ENCODE results near the gene OR52I1.

The OR52I1 gene

GRCh38 chr11:4607096-4607495, 13.3 kb downstream of the OR52I1 start:
- ChIA-PET POLR2A (interaction anchor here (1.2 to 2.3 kb wide), 4 partner anchors 8 to 431 kb away, joined by 3 to 9 read pairs (median 7); no protein-coding TSS in a partner anchor), CTCF (no interaction called here)
- TF ChIP-seq NFRKB (IDR thresholded peaks at IDR 0.05), result no peak
- no peak for TF ChIP-seq CTBP1 (IDR thresholded peaks at IDR 0.05; ENCODE audit: borderline replicate concordance)
- no peak for TF ChIP-seq FOXK2 (IDR thresholded peaks at IDR 0.05)
- TF ChIP-seq TARDBP (IDR thresholded peaks at IDR 0.05), result no peak
- no peak for DNase-seq (ENCODE audit: extremely low spot score)

- ChIA-PET CTCF (no interaction called here), POLR2A (interaction anchor here (0.9 to 2.3 kb wide), 5 partner anchors 8 to 432 kb away, joined by 3 to 9 read pairs (median 6); no protein-coding TSS in a partner anchor)
- TF ChIP-seq CTBP1 (IDR thresholded peaks at IDR 0.05; ENCODE audit: borderline replicate concordance), result no peak
- TF ChIP-seq LEF1 (IDR thresholded peaks at IDR 0.05; ENCODE audit: borderline replicate concordance), result no peak
- TF ChIP-seq ARNT (IDR thresholded peaks at IDR 0.05), result no peak
- TF ChIP-seq ELF4 (IDR thresholded peaks at IDR 0.05), result peak; percentile 27; the same call in 1 of the 2 replicates
- no peak for TF ChIP-seq SUZ12 (IDR thresholded peaks at IDR 0.05)
- TF ChIP-seq PKNOX1 (IDR thresholded peaks at IDR 0.05), result peak; percentile 36; the same call in 1 of the 2 replicates
- TF ChIP-seq FOXM1 (IDR thresholded peaks at IDR 0.05; ENCODE audit: borderline replicate concordance), result no peak
- TF ChIP-seq BHLHE40 (IDR thresholded peaks at IDR 0.05; ENCODE audit: borderline replicate concordance), result no peak
- TF ChIP-seq L3MBTL2 (conservative IDR thresholded peaks at IDR 0.05), result 0 out of 2 replicates have a peak, but pooled peaks have one; percentile 46
- no peak for TF ChIP-seq ZNF384 (IDR thresholded peaks at IDR 0.05)
- TF ChIP-seq NFRKB (IDR thresholded peaks at IDR 0.05), result no peak
- TF ChIP-seq SP1 (IDR thresholded peaks at IDR 0.05), result no peak
- TF ChIP-seq HDGF (IDR thresholded peaks at IDR 0.05; ENCODE audit: borderline replicate concordance), result no peak
- TF ChIP-seq FOXK2 (IDR thresholded peaks at IDR 0.05), result no peak
- TF ChIP-seq FOXA1 (IDR thresholded peaks at IDR 0.05), result no peak
- TF ChIP-seq TARDBP (IDR thresholded peaks at IDR 0.05), result no peak
- peak; percentile 94 for DNase-seq (ENCODE audit: extremely low spot score)
Observed at GRCh38 chr11:4607781-4608666, 14.2 kb downstream of the OR52I1 start, which contains the start of gene TRIM68. Gene TRIM68, minus strand, starts transcription at chr11:4608231. Its CDS starts 2,727 bp downstream, at chr11:4605504.

GRCh38 chr11:4610258-4610935, 16.6 kb downstream of the OR52I1 start:
- ChIA-PET CTCF (no interaction called here), POLR2A (no interaction called here)

GRCh38 chr11:4611986-4612385, 18.1 kb downstream of the OR52I1 start:
- no peak for DNase-seq (ENCODE audit: extremely low spot score)
- CTCF ChIA-PET, result interaction anchor here (0.9 kb wide), 1 partner anchor 25 kb away, joined by 4 read pairs; the partner anchor contains the start of gene OR51D1

More at GRCh38 chr11:4610258-4610935, 16.6 kb downstream of the OR52I1 start:
- DNase-seq (ENCODE audit: extremely low spot score), result no peak
- no peak for TF ChIP-seq L3MBTL2 (conservative IDR thresholded peaks at IDR 0.05)
- no peak for TF ChIP-seq ARNT (IDR thresholded peaks at IDR 0.05)
- no peak for TF ChIP-seq ZNF384 (IDR thresholded peaks at IDR 0.05)
- TF ChIP-seq LEF1 (IDR thresholded peaks at IDR 0.05; ENCODE audit: borderline replicate concordance), result no peak
- no peak for TF ChIP-seq FOXM1 (IDR thresholded peaks at IDR 0.05; ENCODE audit: borderline replicate concordance)
- no peak for TF ChIP-seq BHLHE40 (IDR thresholded peaks at IDR 0.05; ENCODE audit: borderline replicate concordance)
- no peak for TF ChIP-seq FOXK2 (IDR thresholded peaks at IDR 0.05)
- TF ChIP-seq TARDBP (IDR thresholded peaks at IDR 0.05), result no peak

GRCh38 chr11:4615856-4616444, 22.1 kb downstream of the OR52I1 start:
- ChIA-PET CTCF (no interaction called here), POLR2A (interaction anchor here (1.0 kb wide), 1 partner anchor 8 kb away, joined by 3 read pairs; the partner anchor contains the start of gene TRIM68)
- DNase-seq (ENCODE audit: extremely low spot score), result no peak
- TF ChIP-seq TARDBP (IDR thresholded peaks at IDR 0.05), result no peak
- no peak for TF ChIP-seq CTBP1 (IDR thresholded peaks at IDR 0.05; ENCODE audit: borderline replicate concordance)

More at GRCh38 chr11:4611986-4612385, 18.1 kb downstream of the OR52I1 start:
- POLR2A ChIA-PET, result no interaction called here
- no peak for TF ChIP-seq CTBP1 (IDR thresholded peaks at IDR 0.05; ENCODE audit: borderline replicate concordance)
- TF ChIP-seq PKNOX1 (IDR thresholded peaks at IDR 0.05), result peak; percentile 10; the same call in 1 of the 2 replicates
- TF ChIP-seq ZNF384 (IDR thresholded peaks at IDR 0.05), result no peak
- TF ChIP-seq FOXK2 (IDR thresholded peaks at IDR 0.05), result no peak

- POLR2A ChIA-PET, result no interaction called here
- CTCF ChIA-PET, result no interaction called here
- no peak for DNase-seq (ENCODE audit: extremely low spot score)
- TF ChIP-seq ELF4 (IDR thresholded peaks at IDR 0.05) (no peak), ZNF384 (IDR thresholded peaks at IDR 0.05) (no peak), ARNT (IDR thresholded peaks at IDR 0.05) (no peak), SP1 (IDR thresholded peaks at IDR 0.05) (no peak), HDGF (IDR thresholded peaks at IDR 0.05; ENCODE audit: borderline replicate concordance) (no peak), LEF1 (IDR thresholded peaks at IDR 0.05; ENCODE audit: borderline replicate concordance) (no peak), FOXK2 (IDR thresholded peaks at IDR 0.05) (no peak)
Observed at GRCh38 chr11:4619514-4619913, 25.7 kb downstream of the OR52I1 start.
